ENCODE results near the gene PELI2.

The PELI2 gene

DNA sequence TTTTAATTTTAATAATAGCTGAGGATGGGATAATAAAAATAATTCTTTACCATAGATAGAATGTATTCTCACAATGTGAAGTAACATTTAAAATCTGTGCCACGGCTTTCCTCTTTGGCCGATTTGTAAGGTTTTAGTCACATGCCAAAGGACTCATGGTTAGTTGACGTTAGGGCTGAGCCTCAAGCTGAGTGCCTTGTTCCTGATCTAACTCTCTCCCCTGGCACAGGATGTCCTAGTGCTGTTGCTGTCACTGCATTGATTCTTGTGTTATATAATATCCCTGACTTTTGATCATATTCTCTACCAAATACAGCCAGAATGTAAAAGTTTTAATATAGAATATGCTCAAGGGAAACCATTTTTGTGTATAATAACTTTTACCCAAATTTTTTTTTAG is 144.3 kb downstream of the PELI2 start:
- TF ChIP-seq EZH2phosphoT487 (conservative IDR thresholded peaks at IDR 0.05; ENCODE audit: low read length) = no peak
- TF ChIP-seq, protein P1, sequence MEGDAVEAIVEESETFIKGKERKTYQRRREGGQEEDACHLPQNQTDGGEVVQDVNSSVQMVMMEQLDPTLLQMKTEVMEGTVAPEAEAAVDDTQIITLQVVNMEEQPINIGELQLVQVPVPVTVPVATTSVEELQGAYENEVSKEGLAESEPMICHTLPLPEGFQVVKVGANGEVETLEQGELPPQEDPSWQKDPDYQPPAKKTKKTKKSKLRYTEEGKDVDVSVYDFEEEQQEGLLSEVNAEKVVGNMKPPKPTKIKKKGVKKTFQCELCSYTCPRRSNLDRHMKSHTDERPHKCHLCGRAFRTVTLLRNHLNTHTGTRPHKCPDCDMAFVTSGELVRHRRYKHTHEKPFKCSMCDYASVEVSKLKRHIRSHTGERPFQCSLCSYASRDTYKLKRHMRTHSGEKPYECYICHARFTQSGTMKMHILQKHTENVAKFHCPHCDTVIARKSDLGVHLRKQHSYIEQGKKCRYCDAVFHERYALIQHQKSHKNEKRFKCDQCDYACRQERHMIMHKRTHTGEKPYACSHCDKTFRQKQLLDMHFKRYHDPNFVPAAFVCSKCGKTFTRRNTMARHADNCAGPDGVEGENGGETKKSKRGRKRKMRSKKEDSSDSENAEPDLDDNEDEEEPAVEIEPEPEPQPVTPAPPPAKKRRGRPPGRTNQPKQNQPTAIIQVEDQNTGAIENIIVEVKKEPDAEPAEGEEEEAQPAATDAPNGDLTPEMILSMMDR (IDR thresholded peaks at IDR 0.05; ENCODE audit: insufficient read depth, low read length, poor library complexity, severe bottlenecking) = no peak
- Histone ChIP-seq H3K9me2 (replicated peaks; ENCODE audit: insufficient read depth, low read length) (no peaks in the 10 kb centered on the region), H3F3A (ENCODE audit: insufficient read depth) (no peaks in the 10 kb centered on the region), H3K4me2 (ENCODE audit: low read depth, low read length, poor library complexity, severe bottlenecking) (no peak overlapping the region), H3K79me2 (ENCODE audit: insufficient read depth, low read length) (no peaks in the 10 kb centered on the region), H3K4me3 (ENCODE audit: insufficient read depth, low read length, poor library complexity, severe bottlenecking) (no peak overlapping the region), H3K9me3 (ENCODE audit: insufficient read depth, low read length) (no peaks in the 10 kb centered on the region), H3K27me3 (ENCODE audit: low read length) (no peaks in the 10 kb centered on the region), H3K27ac (ENCODE audit: low read depth, low read length) (no peak overlapping the region), H3K36me3 (ENCODE audit: low read length) (no peaks in the 10 kb centered on the region), H4K20me1 (ENCODE audit: low read depth, low read length) (no peaks in the 10 kb centered on the region), H3K9ac (ENCODE audit: low read length) (no peak overlapping the region), H2AFZ (ENCODE audit: low read depth, low read length, severe bottlenecking) (no peak overlapping the region)

DNA sequence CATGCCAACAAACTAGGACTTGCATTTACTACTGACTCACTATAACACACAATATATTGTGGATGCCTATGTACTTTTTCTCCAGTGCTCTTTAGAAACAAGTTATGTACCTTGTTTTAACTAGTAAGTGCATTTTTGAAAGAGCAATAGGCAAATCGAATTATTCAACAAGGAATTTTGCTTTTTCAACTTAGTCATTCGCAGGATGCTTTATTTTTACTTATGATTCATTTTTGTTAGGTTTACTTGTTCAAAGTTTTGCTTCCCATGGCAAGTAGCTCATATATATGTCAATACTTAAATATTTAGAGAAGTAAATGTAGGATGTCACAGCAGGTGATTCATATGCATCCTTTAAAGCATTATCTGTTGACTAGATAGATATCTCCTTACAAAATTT is 149.8 kb downstream of the PELI2 start:
- no peaks in the 10 kb centered on the region for H3K9me2 ChIP-seq (replicated peaks; ENCODE audit: insufficient read depth, low read length)
- no peak overlapping the region for H3K9ac ChIP-seq (ENCODE audit: low read length)
- TF ChIP-seq, protein P1 (IDR thresholded peaks at IDR 0.05; ENCODE audit: insufficient read depth, low read length, poor library complexity, severe bottlenecking) = no peak
- no peak for TF ChIP-seq EZH2phosphoT487 (conservative IDR thresholded peaks at IDR 0.05; ENCODE audit: low read length)
- H3K4me3 ChIP-seq (ENCODE audit: insufficient read depth, low read length, poor library complexity, severe bottlenecking) = no peak overlapping the region
- no peaks in the 10 kb centered on the region for H3K9me3 ChIP-seq (ENCODE audit: insufficient read depth, low read length)
- no peaks in the 10 kb centered on the region for H4K20me1 ChIP-seq (ENCODE audit: low read depth, low read length)
- no peak overlapping the region for H3K4me2 ChIP-seq (ENCODE audit: low read depth, low read length, poor library complexity, severe bottlenecking)
- H3K79me2 ChIP-seq (ENCODE audit: insufficient read depth, low read length) = no peaks in the 10 kb centered on the region
- H3K36me3 ChIP-seq (ENCODE audit: low read length) = no peaks in the 10 kb centered on the region
- no peak overlapping the region for H2AFZ ChIP-seq (ENCODE audit: low read depth, low read length, severe bottlenecking)
- no peak overlapping the region for H3K27ac ChIP-seq (ENCODE audit: low read depth, low read length)
- H3F3A ChIP-seq (ENCODE audit: insufficient read depth) = no peaks in the 10 kb centered on the region
- H3K27me3 ChIP-seq (ENCODE audit: low read length) = no peaks in the 10 kb centered on the region

DNA sequence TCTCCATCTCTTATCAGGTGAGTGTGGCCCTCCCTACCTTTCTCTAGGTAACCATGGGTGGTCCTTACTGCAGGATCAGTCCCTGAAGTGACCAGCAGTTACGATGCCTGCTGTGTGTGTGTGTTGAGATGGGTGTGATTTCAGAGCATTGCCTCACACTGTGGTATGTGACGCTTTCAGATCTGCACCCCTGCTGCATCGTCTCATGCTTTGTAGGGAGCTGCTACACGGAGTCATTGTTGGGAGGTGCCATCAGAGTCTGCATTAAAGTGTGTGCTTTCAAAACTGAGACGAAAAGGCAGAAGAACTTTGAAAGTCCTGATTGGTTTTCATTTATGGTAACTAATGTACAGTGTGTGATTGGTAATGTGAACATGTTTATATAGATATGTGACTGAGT is 150.5 kb downstream of the PELI2 start:
- Histone ChIP-seq H3K36me3 (ENCODE audit: low read length) (no peaks in the 10 kb centered on the region), H3F3A (ENCODE audit: insufficient read depth) (no peaks in the 10 kb centered on the region), H3K27ac (ENCODE audit: low read depth, low read length) (no peak overlapping the region), H3K9me3 (ENCODE audit: insufficient read depth, low read length) (no peaks in the 10 kb centered on the region), H3K79me2 (ENCODE audit: insufficient read depth, low read length) (no peaks in the 10 kb centered on the region), H2AFZ (ENCODE audit: low read depth, low read length, severe bottlenecking) (no peak overlapping the region), H3K4me2 (ENCODE audit: low read depth, low read length, poor library complexity, severe bottlenecking) (no peak overlapping the region), H3K9me2 (replicated peaks; ENCODE audit: insufficient read depth, low read length) (no peaks in the 10 kb centered on the region), H3K9ac (ENCODE audit: low read length) (no peak overlapping the region), H3K27me3 (ENCODE audit: low read length) (no peaks in the 10 kb centered on the region), H4K20me1 (ENCODE audit: low read depth, low read length) (no peaks in the 10 kb centered on the region), H3K4me3 (ENCODE audit: insufficient read depth, low read length, poor library complexity, severe bottlenecking) (no peak overlapping the region)
- TF ChIP-seq, protein P1 (IDR thresholded peaks at IDR 0.05; ENCODE audit: insufficient read depth, low read length, poor library complexity, severe bottlenecking) = no peak
- TF ChIP-seq EZH2phosphoT487 (conservative IDR thresholded peaks at IDR 0.05; ENCODE audit: low read length) = no peak

Measured in SU-DHL-6 (cell line).